Endothelial cell of umbilical vein (primary cell): ENCODE results near the gene MED23. TPM values are rescaled to one million over a fixed set of nuclear protein-coding genes. Genes with fewer than 3 reads are reported as not detected.

ENCODE experiments used
- BruUV-seq: library from RNA; stranded (reverse); fragments of 400-500 nt; replicated peaks from 2 replicates; lab custom pipeline; 2021; lab: Mats Ljungman, UMichigan
- CTCF ChIA-PET: fragments of 300-600, 350-600 bp; sonication (Branson Sonifier 250); formaldehyde crosslinking; loops from one replicate; lab custom pipeline; 2021; ENCODE audit warnings: antibody characterized with exemption, inconsistent platforms; lab: Charles Lee
- POLR2A ChIA-PET: fragments of 300-600, 350-600 bp; sonication (Branson Sonifier 250); formaldehyde crosslinking; loops from one replicate; lab custom pipeline; 2021; ENCODE audit warnings: antibody characterized with exemption, inconsistent platforms; lab: Charles Lee
- DNase-seq: peaks from one replicate; pipeline ENCODE4 v3.0.0-alpha.2; 2011; ENCODE audit warnings: low read depth, low spot score
- FAIRE-seq: peaks from 2 replicates; lab custom pipeline; 2011; peaks lifted over from hg19 to GRCh38; lab: Jason Lieb, UNC
- H2AFZ ChIP-seq: 2 replicates; pipeline ENCODE4 v1.6.0; 2012; ENCODE audit warnings: low read depth, low read length, control low read depth, inconsistent platforms
- H3K27ac ChIP-seq: 2 replicates; pipeline ENCODE4 v1.5.1; 2011; ENCODE audit warnings: low read depth, mild to moderate bottlenecking, control low read depth, low read length, moderate library complexity; ENCODE audit not compliant: insufficient read depth
- H3K27me3 ChIP-seq, 2 experiments: 2 replicates each; pipeline versions ENCODE4 v1.6.0 to v1.6.1; 2011; ENCODE audit warnings: low read length in 2 of 2, mixed read lengths in 1 of 2; ENCODE audit not compliant: control insufficient read depth in 2 of 2, insufficient read depth in 2 of 2
- H3K36me3 ChIP-seq, 2 experiments: 2 replicates in 1 of 2; 3 replicates in 1 of 2; pipeline ENCODE4 v1.5.1; 2011; ENCODE audit warnings: low read length in 2 of 2, mild to moderate bottlenecking in 1 of 2, moderate library complexity in 1 of 2; ENCODE audit not compliant: control insufficient read depth in 2 of 2, insufficient read depth in 2 of 2; ENCODE audit errors: extremely low read depth in 1 of 2
- H3K4me1 ChIP-seq: 3 replicates; pipeline ENCODE4 v1.5.1; 2011; ENCODE audit warnings: mild to moderate bottlenecking, low read length; ENCODE audit not compliant: control insufficient read depth, insufficient read depth; ENCODE audit errors: extremely low read depth
- H3K4me2 ChIP-seq: 2 replicates; pipeline ENCODE4 v1.6.1; 2011; ENCODE audit warnings: low read length, control low read depth, mixed read lengths; ENCODE audit not compliant: insufficient read depth
- H3K4me3 ChIP-seq, 3 experiments: fragments of 200-600 bp in 1 of 3; sonication (generic), shearing (Covaris generic) in 1 of 3; replicated peaks in 1 of 3; 2 replicates each; pipeline ENCODE4 v1.5.1; 2011 to 2016; ENCODE audit warnings: control low read depth in 3 of 3, low read length in 3 of 3, mild to moderate bottlenecking in 2 of 3, inconsistent platforms in 1 of 3, low read depth in 1 of 3, moderate library complexity in 1 of 3; ENCODE audit not compliant: insufficient read depth in 1 of 3
- H3K79me2 ChIP-seq: 2 replicates; pipeline ENCODE4 v1.6.0; 2012; ENCODE audit warnings: low read length, inconsistent platforms; ENCODE audit not compliant: control insufficient read depth, insufficient read depth
- H3K9ac ChIP-seq: replicated peaks from 2 replicates; pipeline ENCODE3; 2011; ENCODE audit warnings: low read length, control low read depth; ENCODE audit not compliant: insufficient read depth; ENCODE audit errors: extremely low read depth
- H3K9me1 ChIP-seq: replicated peaks from 3 replicates; pipeline ENCODE4 v1.6.0; 2011; ENCODE audit warnings: mild to moderate bottlenecking, low read length; ENCODE audit not compliant: control insufficient read depth, insufficient read depth; ENCODE audit errors: extremely low read depth
- H3K9me3 ChIP-seq: replicated peaks from 2 replicates; pipeline ENCODE4 v1.5.1; 2012; ENCODE audit warnings: low read length, inconsistent platforms; ENCODE audit not compliant: control insufficient read depth, insufficient read depth
- H4K20me1 ChIP-seq: replicated peaks from 2 replicates; pipeline ENCODE3; 2011; ENCODE audit warnings: mild to moderate bottlenecking, low read length; ENCODE audit not compliant: control insufficient read depth, insufficient read depth; ENCODE audit errors: extremely low read depth
- CTCF ChIP-seq, 2 donors: IDR thresholded peaks; 1 replicate in 1 of 2; 2 replicates in 1 of 2; pipeline ENCODE4 v1.5.1; 2011; ENCODE audit warnings: low read length in 2 of 2, mild to moderate bottlenecking in 2 of 2, moderate library complexity in 2 of 2, control low read depth in 1 of 2, inconsistent platforms in 1 of 2, low read depth in 1 of 2; ENCODE audit not compliant: insufficient read depth in 1 of 2; ENCODE audit errors: extremely low read depth in 1 of 2
- EZH2 ChIP-seq: IDR thresholded peaks from 2 replicates; pipeline ENCODE4 v1.6.1; 2012; ENCODE audit warnings: borderline replicate concordance, low read depth, mild to moderate bottlenecking, moderate library complexity, low read length, inconsistent platforms; ENCODE audit not compliant: severe bottlenecking
- FOS ChIP-seq: IDR thresholded peaks from 2 replicates; pipeline ENCODE4 v1.6.1; 2011; ENCODE audit warnings: mild to moderate bottlenecking, low read length, moderate library complexity, borderline replicate concordance; ENCODE audit not compliant: insufficient read depth
- GATA2 ChIP-seq: IDR thresholded peaks from 2 replicates; pipeline ENCODE4 v1.7.0; 2011; ENCODE audit warnings: low read depth, mild to moderate bottlenecking, moderate library complexity, mixed read lengths, low read length; ENCODE audit not compliant: insufficient read length, insufficient read depth
- JUN ChIP-seq: IDR thresholded peaks from 2 replicates; pipeline ENCODE4 v1.6.1; 2011; ENCODE audit warnings: borderline replicate concordance, low read depth; ENCODE audit not compliant: insufficient read length, insufficient read depth
- MAX ChIP-seq: IDR thresholded peaks from 2 replicates; pipeline ENCODE4 v1.6.1; 2011; ENCODE audit not compliant: insufficient read depth, insufficient read length
- MYC ChIP-seq: IDR thresholded peaks from one replicate; pipeline ENCODE4 v1.6.1; 2011; ENCODE audit warnings: mild to moderate bottlenecking, low read depth, low read length
- POLR2A ChIP-seq: IDR thresholded peaks from 2 replicates; pipeline ENCODE4 v1.6.1; 2012; ENCODE audit warnings: low read depth, mild to moderate bottlenecking, control low read depth, low read length
- POLR2AphosphoS5 ChIP-seq: IDR thresholded peaks from 2 replicates; pipeline ENCODE4 v1.6.1; 2012; ENCODE audit warnings: low read depth, mild to moderate bottlenecking, control low read depth, low read length, moderate library complexity; ENCODE audit not compliant: insufficient read depth
- dilution Hi-C: fragments of 300-500 bp; cut with MboI; formaldehyde crosslinking; loops from one replicate; pipeline ENCODE4 v1.15.0; 2019; ENCODE audit warnings: low sequenced_read_pairs; ENCODE audit not compliant: extremely low pct_ligation_motif_present
- intact Hi-C: fragments of 100-400 bp; cut with micrococcal nuclease; formaldehyde crosslinking; loops from one replicate; pipeline ENCODE4 v1.10.0; 2022
- polyA plus RNA-seq, 4 experiments: library from polyadenylated mRNA; depleted of rRNA in 3 of 4; stranded (reverse) in 3 of 4; unstranded in 1 of 4; fragments of >200 nt; gene quantifications; 2 replicates each; pipeline versions ENCODE4 v1.2.1 to v1.2.3, GENCODE V29; 2011 to 2012; ENCODE audit warnings: missing spikeins in 1 of 4
- total RNA-seq: library from RNA; stranded (reverse); gene quantifications from 2 replicates; pipeline ENCODE4 v1.2.3, GENCODE V29; 2021

The MED23 gene
- total and polyA plus RNA-seq, 2 donors (not counting 3 experiments of a cell fraction or from before 2014, with no cell fraction given) = 17.9 to 29.5 TPM

GRCh38 chr6:131629651-131630050 is 1.6 kb upstream of the MED23 start:
- POLR2A ChIA-PET = no interaction called here

More at GRCh38 chr6:131629651-131630050, 1.6 kb upstream of the MED23 start:
- H3K79me2 ChIP-seq = peaks cover 12% of the 10 kb centered on the region
- FAIRE-seq (no peak), DNase-seq (no peak)
- no peak overlapping the region for H2AFZ ChIP-seq
- no peak overlapping the region for H3K9ac ChIP-seq
- peaks cover 0 to 2% of the 10 kb centered on the region in 2 experiments for H3K36me3 ChIP-seq
- peaks cover 6 to 9% of the 10 kb centered on the region in 2 experiments for H3K27me3 ChIP-seq
- peaks cover 8% of the 10 kb centered on the region for H3K4me1 ChIP-seq
- H3K9me3 ChIP-seq = no peaks in the 10 kb centered on the region
- no TSS peak for BruUV-seq
- CTCF ChIA-PET = no interaction called here
- H3K9me1 ChIP-seq = no peaks in the 10 kb centered on the region
- no peak overlapping the region for H3K4me3 ChIP-seq
- intact Hi-C loops (loop anchor here (2.0 kb wide), 1 partner anchor 111 kb away; no protein-coding TSS in a partner anchor), dilution Hi-C loops (no loop called here)
- H3K27ac ChIP-seq = no peak overlapping the region
- no peaks in the 10 kb centered on the region for H4K20me1 ChIP-seq
- H3K4me2 ChIP-seq = no peak overlapping the region
- TF ChIP-seq POLR2A (no peak), GATA2 (no peak), POLR2AphosphoS5 (no peak), CTCF (IDR thresholded peaks at IDR 0.05; ENCODE audit: extremely low read depth in 1 of 2, insufficient read depth in 1 of 2, low read depth in 1 of 2, low read length in 2 of 2) (no peak), MAX (no peak), FOS (no peak), EZH2 (no peak), JUN (no peak), MYC (no peak)
